Activated CD4-positive, alpha-beta T cell treated with anti-CD3 and anti-CD28 coated beads, Interleukin-2, amount 50 U/mL, for 48 hours (primary cell): Measurements from ENCODE around the gene GSG1L.

Source experiments
- DNase-seq, 2 experiments: peaks; one replicate each; pipeline ENCODE4 v3.0.0-alpha.2; 2020

The GSG1L gene

GRCh38 chr16:28090646-28091377 lies 27.3 kb upstream of the GSG1L start:
- no peak for DNase-seq

- no peak for DNase-seq
These were observed 26.5 kb upstream of the GSG1L start for GRCh38 chr16:28089992-28090365.

- no peak for DNase-seq
These were observed 25.9 kb upstream of the GSG1L start for GRCh38 chr16:28089205-28089991.

DNA sequence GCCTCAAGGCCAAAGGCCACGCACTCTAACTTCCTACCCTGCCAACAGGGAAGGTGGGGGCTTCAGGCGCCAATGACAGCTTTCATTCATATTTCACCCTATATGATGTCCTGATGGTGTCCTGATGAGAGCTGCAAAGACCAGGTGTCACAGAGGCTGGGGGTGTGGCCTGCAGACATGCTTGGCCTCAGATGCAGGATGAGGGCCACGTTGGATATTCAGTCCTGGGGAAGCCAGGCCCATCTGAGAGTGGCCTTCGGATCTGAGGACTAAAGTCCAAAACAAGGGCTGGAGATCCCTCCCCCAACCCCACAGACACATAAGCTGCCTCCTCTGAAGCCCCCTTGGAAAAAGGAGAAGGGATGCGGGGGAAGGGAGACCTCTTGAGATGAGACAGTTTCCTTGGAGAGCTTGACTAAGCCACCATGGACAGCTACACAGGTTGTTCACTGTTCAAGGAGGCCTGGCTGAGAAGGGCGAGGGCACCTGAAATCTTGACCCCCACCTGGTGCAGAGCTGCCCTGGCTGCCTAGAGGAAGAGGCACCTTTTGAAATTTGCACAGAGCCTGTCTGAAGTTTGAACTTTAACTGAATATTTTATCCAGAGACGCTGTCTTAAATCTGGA lies 24.3 kb upstream of the GSG1L start:
- no peak for DNase-seq

GRCh38 chr16:28087140-28087660 lies 23.7 kb upstream of the GSG1L start:
- DNase-seq = no peak

DNA sequence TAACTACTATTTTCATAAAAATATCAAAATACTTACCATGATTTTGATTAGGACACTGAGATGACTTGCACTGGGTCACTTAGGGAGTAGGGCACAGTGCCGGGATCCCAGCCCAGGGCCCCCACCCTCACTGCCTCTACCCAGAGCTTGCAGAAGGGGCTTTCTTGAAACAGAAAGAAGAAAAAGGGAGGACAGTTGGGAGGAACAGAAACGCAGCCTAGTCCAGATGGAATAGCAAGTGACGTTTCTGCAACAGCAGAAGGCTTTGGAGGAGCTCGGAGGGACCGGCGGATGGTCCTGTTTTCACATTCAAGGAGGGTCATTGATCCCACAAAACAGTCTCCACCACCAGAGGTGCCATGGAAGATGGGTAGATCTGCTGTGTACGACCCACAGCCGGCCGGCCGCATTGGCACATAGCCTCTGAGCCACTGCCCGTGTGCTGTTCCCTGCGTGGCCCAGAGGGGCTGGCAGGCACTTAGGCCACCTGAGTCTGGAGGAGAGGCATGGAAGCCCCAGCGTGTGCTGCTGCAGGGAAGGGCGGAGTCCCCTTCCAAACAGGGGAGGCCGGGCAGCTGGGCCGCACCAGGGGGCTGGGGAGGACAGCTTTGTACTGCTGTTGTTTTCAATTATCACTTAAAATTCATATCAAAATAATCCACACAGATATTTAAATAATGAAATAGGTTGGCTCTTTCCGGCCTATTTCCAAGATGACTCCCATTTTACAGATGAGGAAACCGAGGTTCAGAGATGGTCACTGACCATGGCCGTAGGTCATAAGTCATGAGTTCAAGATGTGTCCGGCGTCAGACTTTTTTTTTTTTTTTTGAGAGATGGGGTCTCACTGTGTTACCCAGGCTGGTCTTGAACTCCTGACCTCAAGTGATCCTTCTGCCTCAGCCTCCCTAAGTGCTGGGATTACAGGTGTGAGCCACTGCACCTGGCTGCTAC lies 22.9 kb upstream of the GSG1L start:
- no peak for DNase-seq

DNA sequence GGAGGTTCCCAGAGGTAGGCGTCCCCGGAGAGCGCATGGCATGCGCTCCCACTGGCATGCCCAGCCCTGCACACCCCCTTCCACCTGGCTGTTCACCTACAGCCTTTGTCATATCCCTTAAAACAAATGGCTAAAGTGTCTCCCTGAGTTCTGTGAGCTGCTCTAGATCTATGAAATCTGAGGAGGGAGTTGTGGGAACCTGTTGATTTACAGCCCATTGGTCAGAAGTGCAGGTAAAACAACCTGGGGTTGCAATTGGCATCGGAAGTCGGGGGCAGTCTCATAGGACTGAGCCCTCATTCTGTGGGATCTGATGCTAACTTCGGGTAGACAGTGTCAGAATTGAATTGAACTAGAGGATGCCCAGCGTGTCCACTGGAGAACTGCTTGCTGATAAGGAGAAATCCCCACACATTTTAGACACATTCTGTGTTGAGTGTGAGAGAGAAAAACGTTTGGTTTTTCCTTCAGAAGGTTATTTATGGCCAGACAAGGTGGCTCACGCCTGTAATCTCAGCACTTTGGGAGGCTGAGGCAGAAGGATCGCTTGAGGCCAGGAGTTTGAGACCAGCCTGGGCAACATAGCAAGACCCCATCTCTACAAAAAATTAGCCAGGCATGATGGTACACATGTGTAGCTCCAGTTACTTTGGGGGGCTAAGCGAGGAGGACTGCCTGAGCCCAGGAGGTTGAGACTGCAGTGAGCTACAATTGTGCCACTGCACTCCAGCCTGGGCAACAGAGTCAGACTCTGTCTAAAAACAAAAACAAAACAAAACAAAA lies 22.1 kb upstream of the GSG1L start:
- no peak for DNase-seq

DNA sequence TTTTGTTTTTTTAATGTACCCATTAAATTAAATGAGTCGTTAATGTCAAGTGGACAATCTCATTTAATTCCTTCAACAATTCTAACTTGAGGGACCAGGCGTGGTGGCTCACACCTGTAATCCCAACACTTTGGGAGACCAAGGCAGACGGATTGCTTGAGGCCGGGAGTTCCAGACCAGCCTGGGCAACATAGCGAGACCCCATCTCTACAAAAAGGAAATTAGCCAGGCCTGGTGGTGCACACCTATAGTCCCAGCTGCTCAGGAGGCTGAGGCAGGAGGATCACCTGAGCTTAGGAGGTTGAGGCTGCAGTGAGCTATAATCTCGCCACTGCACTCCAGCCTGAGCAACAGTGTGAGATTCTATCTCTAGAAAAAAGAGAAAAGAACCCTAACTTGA lies 20.7 kb upstream of the GSG1L start:
- no peak for DNase-seq

- DNase-seq = no peak
These were observed 19.1 kb upstream of the GSG1L start for GRCh38 chr16:28082624-28083023.

GRCh38 chr16:28081391-28081968 lies 18.0 kb upstream of the GSG1L start:
- no peak for DNase-seq

DNA sequence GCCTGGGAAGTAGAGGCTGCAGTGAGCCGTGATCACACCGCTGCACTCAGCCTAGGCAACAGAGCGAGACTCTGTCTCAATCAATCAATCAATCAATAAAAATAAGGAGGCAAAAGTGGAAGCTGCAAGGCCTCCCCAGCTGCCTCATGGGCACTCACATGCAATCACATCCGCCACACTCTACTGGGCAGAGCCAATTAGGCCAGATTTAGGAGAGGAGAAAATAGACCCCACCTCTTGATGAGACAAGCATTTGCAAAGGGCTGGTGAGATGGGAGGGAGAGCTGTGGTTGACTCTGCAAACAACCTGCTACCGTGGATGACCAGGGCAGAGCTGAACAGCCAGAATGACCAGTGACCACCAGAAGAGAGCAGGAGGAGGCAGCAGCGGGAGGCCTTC lies 14.7 kb upstream of the GSG1L start:
- no peak for DNase-seq

DNA sequence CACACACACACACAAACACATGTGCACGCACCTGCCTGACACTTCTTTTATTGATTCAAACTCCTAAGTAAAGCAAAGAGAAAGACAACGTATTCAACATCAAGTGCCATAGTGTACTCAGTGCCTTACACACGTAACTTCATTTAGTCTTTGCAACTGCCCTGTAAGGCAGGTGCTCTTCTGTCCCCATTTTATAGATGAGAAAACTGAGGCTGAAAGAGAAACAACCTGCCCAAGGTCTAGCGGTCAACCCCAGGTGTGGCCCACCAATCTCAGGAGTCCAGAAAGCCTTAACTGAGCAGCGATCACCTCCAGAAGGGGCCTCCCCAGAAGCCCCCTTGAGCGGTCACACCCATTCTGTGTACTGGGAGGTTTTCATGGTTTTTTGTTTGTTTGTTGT lies 10.3 kb upstream of the GSG1L start:
- no peak for DNase-seq

- no peak for DNase-seq
These were observed 8.6 kb upstream of the GSG1L start for GRCh38 chr16:28072087-28072486.

- DNase-seq = no peak
These were observed 6.7 kb upstream of the GSG1L start for GRCh38 chr16:28069971-28070794.

- no peak for DNase-seq
These were observed 5.5 kb upstream of the GSG1L start for GRCh38 chr16:28068976-28069375.

- DNase-seq = no peak
These were observed 4.3 kb upstream of the GSG1L start for GRCh38 chr16:28067604-28068379.

- DNase-seq = no peak
These were observed 1.3 kb upstream of the GSG1L start for GRCh38 chr16:28064706-28065249.

- DNase-seq = no peak
These were observed 636 bp upstream of the GSG1L start for GRCh38 chr16:28064150-28064549.

GRCh38 chr16:28062847-28063521 lies 530 bp downstream of the GSG1L start:
- DNase-seq = peak in 1 of 2 experiments; percentile 20
